ENCODE data around the gene TBC1D19. TPM values are rescaled to one million over a fixed set of nuclear protein-coding genes. Genes with fewer than 3 reads are reported as not detected.
A peak's percentile ranks its signal among the peaks of the same experiment; 100 is the strongest.

The TBC1D19 gene
- total RNA-seq, 1 donor, result 67.1 TPM

GRCh38 chr4:26751004-26751403 lies 167.1 kb downstream of the TBC1D19 start:
- no peak for DNase-seq (ENCODE audit: low read depth)
- no peak overlapping the region for H3K4me3 ChIP-seq (ENCODE audit: low read depth, low read length)
- TF ChIP-seq, protein P1, sequence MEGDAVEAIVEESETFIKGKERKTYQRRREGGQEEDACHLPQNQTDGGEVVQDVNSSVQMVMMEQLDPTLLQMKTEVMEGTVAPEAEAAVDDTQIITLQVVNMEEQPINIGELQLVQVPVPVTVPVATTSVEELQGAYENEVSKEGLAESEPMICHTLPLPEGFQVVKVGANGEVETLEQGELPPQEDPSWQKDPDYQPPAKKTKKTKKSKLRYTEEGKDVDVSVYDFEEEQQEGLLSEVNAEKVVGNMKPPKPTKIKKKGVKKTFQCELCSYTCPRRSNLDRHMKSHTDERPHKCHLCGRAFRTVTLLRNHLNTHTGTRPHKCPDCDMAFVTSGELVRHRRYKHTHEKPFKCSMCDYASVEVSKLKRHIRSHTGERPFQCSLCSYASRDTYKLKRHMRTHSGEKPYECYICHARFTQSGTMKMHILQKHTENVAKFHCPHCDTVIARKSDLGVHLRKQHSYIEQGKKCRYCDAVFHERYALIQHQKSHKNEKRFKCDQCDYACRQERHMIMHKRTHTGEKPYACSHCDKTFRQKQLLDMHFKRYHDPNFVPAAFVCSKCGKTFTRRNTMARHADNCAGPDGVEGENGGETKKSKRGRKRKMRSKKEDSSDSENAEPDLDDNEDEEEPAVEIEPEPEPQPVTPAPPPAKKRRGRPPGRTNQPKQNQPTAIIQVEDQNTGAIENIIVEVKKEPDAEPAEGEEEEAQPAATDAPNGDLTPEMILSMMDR (IDR thresholded peaks at IDR 0.05; ENCODE audit: insufficient read depth, low read length), result no peak

GRCh38 chr4:26751838-26752237 lies 168.0 kb downstream of the TBC1D19 start:
- TF ChIP-seq, protein P1 (IDR thresholded peaks at IDR 0.05; ENCODE audit: insufficient read depth, low read length), result no peak
- no peak for DNase-seq (ENCODE audit: low read depth)
- no peak overlapping the region for H3K4me3 ChIP-seq (ENCODE audit: low read depth, low read length)

DNA sequence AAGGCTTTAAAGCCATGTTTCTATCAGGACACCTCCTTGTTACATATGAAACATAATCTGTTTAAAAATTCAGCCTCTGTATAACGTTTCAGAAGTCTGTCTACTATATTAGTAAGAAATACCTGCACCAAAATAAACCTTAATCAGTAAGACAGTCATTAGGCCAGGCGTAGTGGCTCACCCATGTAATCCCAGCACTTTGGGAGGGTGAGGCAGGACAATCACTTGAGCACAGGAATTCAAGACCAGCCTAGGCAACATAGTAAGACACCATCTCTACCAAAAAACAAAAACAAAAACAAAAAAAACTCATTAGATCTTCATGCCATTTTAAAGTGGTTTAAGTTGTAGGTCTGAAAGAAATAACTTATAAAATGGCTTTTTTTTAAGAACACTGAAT lies 169.3 kb downstream of the TBC1D19 start:
- TF ChIP-seq, protein P1 (IDR thresholded peaks at IDR 0.05; ENCODE audit: insufficient read depth, low read length), result no peak
- no peak overlapping the region for H3K4me3 ChIP-seq (ENCODE audit: low read depth, low read length)
- no peak for DNase-seq (ENCODE audit: low read depth)

DNA sequence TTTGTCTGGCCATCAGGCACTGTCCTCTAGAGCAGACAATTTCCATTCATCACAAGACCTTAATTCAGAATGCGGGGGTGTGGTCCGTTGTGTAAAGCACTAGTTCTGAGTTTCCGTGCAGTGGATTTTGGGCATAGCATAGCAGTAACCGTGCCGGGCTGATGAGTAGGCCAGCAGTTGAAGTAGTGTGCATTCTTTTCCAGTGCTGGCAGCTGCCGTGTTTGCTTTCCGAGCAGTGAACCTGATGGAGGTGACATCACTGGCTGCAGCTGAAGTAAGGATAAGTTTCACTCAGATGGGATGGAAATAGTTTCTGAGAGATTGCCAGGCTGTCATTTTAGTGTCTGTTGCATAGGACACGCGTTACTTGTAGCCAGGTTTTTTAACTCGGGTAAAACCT lies 169.7 kb downstream of the TBC1D19 start:
- DNase-seq (ENCODE audit: low read depth), result peak; percentile 81
- TF ChIP-seq, protein P1 (IDR thresholded peaks at IDR 0.05; ENCODE audit: insufficient read depth, low read length), result no peak
- no peak overlapping the region for H3K4me3 ChIP-seq (ENCODE audit: low read depth, low read length)

DNA sequence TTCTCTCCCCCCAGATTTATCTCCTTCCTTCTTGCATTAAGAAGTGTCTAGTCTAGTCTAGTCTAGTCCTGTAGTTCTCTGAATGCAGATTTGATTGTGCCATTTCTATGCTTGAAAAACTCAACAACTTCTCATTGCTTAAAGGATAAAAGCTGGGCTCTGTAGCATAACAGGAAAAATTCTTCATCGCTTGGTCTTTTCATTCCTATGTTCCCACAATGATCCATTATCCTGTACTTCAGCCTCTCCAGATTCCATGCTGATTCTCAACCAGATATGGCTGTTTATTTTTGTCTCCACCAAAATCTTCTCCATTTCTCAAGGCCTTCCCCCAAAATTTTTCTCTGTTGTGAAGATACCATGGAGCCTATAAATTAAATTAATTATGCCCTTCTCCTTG lies 173.9 kb downstream of the TBC1D19 start:
- TF ChIP-seq, protein P1 (IDR thresholded peaks at IDR 0.05; ENCODE audit: insufficient read depth, low read length), result no peak
- H3K4me3 ChIP-seq (ENCODE audit: low read depth, low read length), result no peak overlapping the region
- DNase-seq (ENCODE audit: low read depth), result no peak

DNA sequence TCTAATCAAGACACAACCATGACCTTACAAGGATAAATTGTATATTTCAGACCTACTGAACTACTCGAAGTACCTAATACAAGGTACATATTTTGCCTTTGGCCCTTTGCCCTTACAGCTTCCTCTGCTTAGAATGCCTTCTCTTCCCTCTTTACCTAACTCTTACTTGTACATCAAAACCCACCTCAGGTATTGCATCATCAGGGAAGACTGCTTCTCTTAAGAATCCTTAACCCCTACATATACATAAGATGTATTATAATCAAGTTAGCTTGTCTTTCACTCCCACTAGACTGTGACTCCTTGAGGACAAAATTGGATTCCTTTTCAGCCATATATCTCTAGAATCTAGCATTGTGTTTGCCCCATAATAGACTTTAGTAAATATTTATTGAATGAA lies 175.0 kb downstream of the TBC1D19 start:
- H3K4me3 ChIP-seq (ENCODE audit: low read depth, low read length), result no peak overlapping the region
- no peak for DNase-seq (ENCODE audit: low read depth)
- TF ChIP-seq, protein P1 (IDR thresholded peaks at IDR 0.05; ENCODE audit: insufficient read depth, low read length), result no peak

- DNase-seq (ENCODE audit: low read depth), result no peak
- no peak overlapping the region for H3K4me3 ChIP-seq (ENCODE audit: low read depth, low read length)
- TF ChIP-seq, protein P1 (IDR thresholded peaks at IDR 0.05; ENCODE audit: insufficient read depth, low read length), result no peak
Measured at GRCh38 chr4:26762650-26763049, 178.8 kb downstream of the TBC1D19 start.

Measured in fibroblast of the aortic adventitia (primary cell).